Stimulated activated effector memory CD8-positive, alpha-beta T cell treated with anti-CD3 and anti-CD28 coated beads, Interleukin-12 subunit alpha, Interleukin-12 subunit beta, amount 100 ng/mL, for 72 hours (primary cell): ENCODE data around the gene PSMD3.
A peak's percentile ranks its signal among the peaks of the same experiment; 100 is the strongest.

ENCODE experiments used
- ATAC-seq: fragments of 150-1000 bp; cut with Tn5 transposase; 2 replicates; pipeline ENCODE4 v1.10.0; 2021
- DNase-seq, 2 donors: peaks; one replicate each; pipeline ENCODE4 v3.0.0; 2021 to 2022; ENCODE audit warnings: low spot score in 2 of 2
- H3K27ac Mint-ChIP-seq: one replicate; pipeline ENCODE4 v1.8.0; 2022; ENCODE audit warnings: mild to moderate bottlenecking, mixed read lengths
- H3K36me3 Mint-ChIP-seq: one replicate; pipeline ENCODE4 v1.8.0; 2022; ENCODE audit warnings: mild to moderate bottlenecking, mixed read lengths
- H3K4me1 Mint-ChIP-seq: one replicate; pipeline ENCODE4 v1.8.0; 2022; ENCODE audit warnings: mixed read lengths
- H3K4me3 Mint-ChIP-seq: one replicate; pipeline ENCODE4 v1.8.0; 2022; ENCODE audit warnings: mild to moderate bottlenecking, mixed read lengths
- H3K9me3 Mint-ChIP-seq: one replicate; pipeline ENCODE4 v1.8.0; 2022; ENCODE audit warnings: mixed read lengths

PSMD3 gene

GRCh38 chr17:40019140-40019991 is 38.8 kb downstream of the PSMD3 start:
- no peak for ATAC-seq
- H3K27ac Mint-ChIP-seq = peak overlapping the region; percentile 60
- H3K9me3 Mint-ChIP-seq = no peaks in the 10 kb centered on the region
- H3K4me1 Mint-ChIP-seq = peaks cover 6% of the 10 kb centered on the region
- H3K36me3 Mint-ChIP-seq = peaks cover 33% of the 10 kb centered on the region
- DNase-seq = no peak
- H3K4me3 Mint-ChIP-seq = no peak overlapping the region

- ATAC-seq (no peak), DNase-seq (no peak)
- Mint-ChIP-seq H3K27ac (no peak overlapping the region), H3K4me3 (no peak overlapping the region), H3K4me1 (peaks cover 7% of the 10 kb centered on the region), H3K36me3 (peaks cover 41% of the 10 kb centered on the region), H3K9me3 (no peaks in the 10 kb centered on the region)
Observed at GRCh38 chr17:40020146-40020545, 39.5 kb downstream of the PSMD3 start.

DNA sequence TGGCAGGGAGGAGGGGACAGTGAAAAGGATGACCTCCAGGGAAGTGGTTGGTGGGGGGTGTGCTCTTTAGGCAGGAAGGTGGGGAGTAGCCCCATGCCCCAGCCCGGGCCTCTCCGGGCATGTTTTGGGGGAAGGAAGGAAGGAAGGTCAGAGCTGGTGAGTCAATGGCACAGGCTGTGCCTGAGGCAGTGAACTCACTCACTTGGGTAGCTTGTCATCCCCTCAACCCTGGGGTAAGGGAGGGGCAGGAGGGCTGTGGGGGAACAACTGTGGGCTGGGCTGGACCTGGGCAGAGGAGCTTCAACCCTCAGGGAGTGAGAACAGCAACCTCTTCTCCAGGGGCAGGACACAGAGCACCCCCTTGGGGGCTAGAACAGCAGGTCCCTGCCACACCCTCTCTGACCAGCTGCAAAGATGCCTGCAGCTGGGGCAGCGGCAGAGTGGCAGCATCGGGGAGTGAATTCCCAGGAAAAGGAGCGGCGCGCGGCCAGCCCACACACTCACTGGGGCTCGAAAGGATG is 40.9 kb downstream of the PSMD3 start:
- no peak for DNase-seq
- H3K36me3 Mint-ChIP-seq = peaks cover 49% of the 10 kb centered on the region
- no peaks in the 10 kb centered on the region for H3K9me3 Mint-ChIP-seq
- no peak for ATAC-seq
- peak overlapping the region; percentile 79 for H3K27ac Mint-ChIP-seq
- H3K4me3 Mint-ChIP-seq = no peak overlapping the region
- H3K4me1 Mint-ChIP-seq = peaks cover 21% of the 10 kb centered on the region

GRCh38 chr17:40022497-40022896 is 41.9 kb downstream of the PSMD3 start:
- Mint-ChIP-seq H3K36me3 (peaks cover 58% of the 10 kb centered on the region), H3K4me3 (no peak overlapping the region), H3K4me1 (peaks cover 29% of the 10 kb centered on the region), H3K27ac (no peak overlapping the region), H3K9me3 (no peaks in the 10 kb centered on the region)
- DNase-seq (no peak), ATAC-seq (no peak)

DNA sequence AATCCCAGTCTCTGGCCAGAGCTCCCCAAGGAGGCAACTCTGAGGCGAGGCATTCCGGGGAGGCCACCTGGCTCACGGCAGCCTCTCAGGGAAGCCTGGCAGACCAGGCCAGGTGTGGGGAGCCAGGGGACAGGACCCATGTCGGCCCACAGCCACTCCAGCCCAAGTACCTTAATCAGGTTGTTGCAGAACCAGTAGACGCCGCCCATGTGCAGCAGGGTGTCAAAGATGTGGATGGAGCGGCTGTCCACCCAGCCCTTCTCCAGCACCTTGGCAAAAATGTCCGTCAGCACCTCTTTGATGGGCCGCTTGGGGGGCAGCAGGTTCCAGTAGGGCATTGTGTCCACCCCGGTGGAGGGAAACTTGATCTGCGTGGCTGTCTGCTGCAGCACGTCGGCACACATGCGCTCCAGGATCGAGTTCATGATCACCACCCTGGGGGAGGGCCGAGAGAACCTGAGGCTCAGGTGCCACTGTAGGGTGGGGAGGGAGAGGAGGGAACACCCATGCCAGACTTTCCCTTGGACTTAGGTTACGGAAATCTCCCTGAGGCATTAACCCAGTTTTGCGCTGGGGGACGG is 42.4 kb downstream of the PSMD3 start:
- Mint-ChIP-seq H3K4me3 (no peak overlapping the region), H3K36me3 (peaks cover 63% of the 10 kb centered on the region), H3K27ac (no peak overlapping the region), H3K4me1 (peaks cover 29% of the 10 kb centered on the region), H3K9me3 (no peaks in the 10 kb centered on the region)
- DNase-seq (no peak), ATAC-seq (no peak)

- Mint-ChIP-seq H3K4me3 (no peak overlapping the region), H3K4me1 (peaks cover 29% of the 10 kb centered on the region), H3K27ac (peak overlapping the region; percentile 17), H3K9me3 (no peaks in the 10 kb centered on the region), H3K36me3 (peaks cover 66% of the 10 kb centered on the region)
- no peak for DNase-seq
- no peak for ATAC-seq
Observed at GRCh38 chr17:40023590-40024292, 43.1 kb downstream of the PSMD3 start.

DNA sequence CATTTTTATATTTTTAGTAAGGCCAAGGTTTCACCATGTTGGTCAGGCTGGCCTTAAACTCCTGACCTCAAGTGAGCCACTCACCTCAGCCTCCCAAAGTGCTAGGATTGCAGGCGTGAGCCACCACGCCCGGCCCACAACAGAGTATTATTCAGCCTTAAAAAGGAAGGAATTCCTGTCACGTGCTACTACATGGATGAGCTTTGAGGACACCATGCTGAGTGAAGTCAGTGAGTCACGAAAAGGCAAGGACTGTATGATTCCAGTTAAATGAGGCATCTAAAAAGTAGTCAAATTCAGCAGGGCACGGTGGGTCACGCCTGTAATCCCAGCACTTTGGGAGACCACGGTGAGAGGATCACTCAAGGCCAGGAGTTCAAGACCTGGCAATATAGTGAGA is 44.3 kb downstream of the PSMD3 start:
- no peak overlapping the region for H3K4me3 Mint-ChIP-seq
- H3K27ac Mint-ChIP-seq = no peak overlapping the region
- H3K4me1 Mint-ChIP-seq = peaks cover 23% of the 10 kb centered on the region
- no peak for ATAC-seq
- peaks cover 70% of the 10 kb centered on the region for H3K36me3 Mint-ChIP-seq
- DNase-seq = no peak
- H3K9me3 Mint-ChIP-seq = no peaks in the 10 kb centered on the region

DNA sequence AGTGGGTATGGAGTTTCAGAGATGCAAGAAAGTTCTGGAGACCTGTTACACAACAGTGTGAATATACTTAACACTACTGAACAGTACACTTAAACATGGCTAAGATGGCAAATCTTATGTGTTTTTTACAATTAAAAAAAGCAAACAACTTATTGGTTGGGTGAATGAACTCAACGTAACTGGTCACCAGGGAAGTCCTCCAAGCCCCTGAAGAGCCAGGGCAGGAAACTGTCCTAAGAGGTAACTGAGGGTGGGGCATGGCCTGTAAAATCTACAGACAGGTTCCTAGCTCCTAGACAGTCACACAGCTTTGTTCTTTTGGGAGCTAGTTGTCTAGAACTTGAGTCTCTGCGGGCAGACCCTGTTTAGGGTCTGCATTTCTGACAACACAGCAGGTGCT is 45.0 kb downstream of the PSMD3 start:
- H3K36me3 Mint-ChIP-seq = peaks cover 76% of the 10 kb centered on the region
- no peaks in the 10 kb centered on the region for H3K9me3 Mint-ChIP-seq
- H3K4me3 Mint-ChIP-seq = no peak overlapping the region
- peaks cover 23% of the 10 kb centered on the region for H3K4me1 Mint-ChIP-seq
- no peak overlapping the region for H3K27ac Mint-ChIP-seq
- no peak for DNase-seq
- no peak for ATAC-seq

DNA sequence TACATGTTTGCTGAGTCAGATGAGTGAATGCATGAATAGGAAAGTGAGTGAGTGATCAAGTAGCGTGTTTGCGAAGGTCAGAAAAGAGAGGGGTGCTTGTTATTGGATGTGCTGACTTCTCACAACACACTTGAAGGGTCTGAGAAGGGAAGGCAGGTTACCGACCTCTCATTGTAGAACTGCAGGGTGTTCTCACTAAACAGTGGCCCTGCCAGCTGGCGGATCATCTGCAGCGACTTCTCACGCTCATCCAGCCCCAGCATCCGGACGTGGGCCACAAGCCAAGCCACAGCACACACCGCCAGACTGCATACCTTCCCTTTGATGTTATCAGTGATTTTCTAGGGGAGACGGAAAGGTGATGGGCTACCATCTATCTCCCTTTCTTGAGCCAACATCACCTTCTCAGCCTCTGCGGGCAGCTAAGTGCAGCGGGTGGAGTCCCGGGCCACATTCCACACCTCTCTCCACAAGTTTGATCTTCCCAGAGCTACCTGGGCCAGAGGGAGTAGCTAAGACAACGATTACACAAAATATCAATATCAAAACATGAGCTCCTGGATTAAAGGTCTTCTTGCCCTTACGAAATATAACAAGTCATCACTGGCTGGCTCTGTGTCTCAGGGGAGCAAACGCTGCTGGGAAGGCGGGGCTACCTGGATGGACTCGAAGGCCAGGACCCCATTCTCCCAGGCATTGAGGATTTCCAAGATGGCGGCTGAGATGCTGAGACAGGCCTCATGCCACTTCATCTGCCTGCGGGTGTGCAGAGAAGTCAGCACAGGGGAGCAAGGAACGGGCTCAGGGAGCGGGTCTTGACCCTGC is 45.6 kb downstream of the PSMD3 start:
- Mint-ChIP-seq H3K4me3 (no peak overlapping the region), H3K27ac (no peak overlapping the region)

GRCh38 chr17:40026816-40027613 is 46.4 kb downstream of the PSMD3 start:
- peak; percentile 66 to 86 for DNase-seq
- Mint-ChIP-seq H3K9me3 (no peaks in the 10 kb centered on the region), H3K27ac (no peak overlapping the region), H3K4me1 (peaks cover 23% of the 10 kb centered on the region), H3K36me3 (peaks cover 75% of the 10 kb centered on the region), H3K4me3 (no peak overlapping the region)
- peak; percentile 90 for ATAC-seq

More for the DNA sequence above, 45.6 kb downstream of the PSMD3 start:
- peaks cover 78% of the 10 kb centered on the region for H3K36me3 Mint-ChIP-seq
- DNase-seq (no peak), ATAC-seq (no peak)
- no peaks in the 10 kb centered on the region for H3K9me3 Mint-ChIP-seq
- peaks cover 23% of the 10 kb centered on the region for H3K4me1 Mint-ChIP-seq

DNA sequence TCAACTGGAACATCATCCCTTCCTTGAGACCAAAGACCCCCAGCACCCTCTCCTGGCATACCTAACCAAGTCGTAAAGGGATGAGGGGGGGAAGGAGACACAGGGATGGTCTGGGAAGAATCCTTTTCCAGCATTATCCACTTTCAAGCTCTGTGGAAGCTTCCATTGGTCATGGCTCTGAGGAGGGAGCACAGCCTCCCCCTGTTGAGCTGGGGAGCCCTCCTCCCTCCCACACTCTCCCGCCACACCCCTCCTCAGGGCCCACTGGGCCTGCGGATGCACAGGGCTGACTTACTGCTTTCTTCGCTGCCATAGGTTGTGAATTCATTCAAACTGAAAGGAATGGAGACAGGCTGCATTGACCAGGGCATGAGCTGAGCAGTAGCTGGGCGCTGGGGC is 47.0 kb downstream of the PSMD3 start:
- DNase-seq = no peak
- no peak for ATAC-seq
- peaks cover 80% of the 10 kb centered on the region for H3K36me3 Mint-ChIP-seq
- no peaks in the 10 kb centered on the region for H3K9me3 Mint-ChIP-seq
- H3K4me1 Mint-ChIP-seq = peaks cover 23% of the 10 kb centered on the region
- H3K27ac Mint-ChIP-seq = no peak overlapping the region
- H3K4me3 Mint-ChIP-seq = no peak overlapping the region

- peak overlapping the region; percentile 30 for H3K27ac Mint-ChIP-seq
- peaks cover 23% of the 10 kb centered on the region for H3K4me1 Mint-ChIP-seq
- H3K36me3 Mint-ChIP-seq = peaks cover 86% of the 10 kb centered on the region
- H3K9me3 Mint-ChIP-seq = no peaks in the 10 kb centered on the region
- no peak overlapping the region for H3K4me3 Mint-ChIP-seq
- ATAC-seq = no peak
- DNase-seq = no peak
Observed at GRCh38 chr17:40028595-40028994, 48.0 kb downstream of the PSMD3 start.

- H3K27ac Mint-ChIP-seq = no peak overlapping the region
- H3K4me1 Mint-ChIP-seq = peaks cover 7% of the 10 kb centered on the region
- H3K4me3 Mint-ChIP-seq = no peak overlapping the region
- no peak for ATAC-seq
- H3K9me3 Mint-ChIP-seq = no peaks in the 10 kb centered on the region
- H3K36me3 Mint-ChIP-seq = peaks cover 81% of the 10 kb centered on the region
- DNase-seq = no peak
Observed at GRCh38 chr17:40031706-40032105, 51.1 kb downstream of the PSMD3 start.
